Caco-2 (cell line): ENCODE measurements around the gene MGA. TPM values are rescaled to one million over a fixed set of nuclear protein-coding genes. Genes with fewer than 3 reads are reported as not detected.

Experiments
- BruUV-seq: library from RNA; stranded (reverse); fragments of 400-500 nt; replicated peaks from 2 replicates; lab custom pipeline; 2021; lab: Mats Ljungman, UMichigan
- CTCF ChIA-PET: fragments of 300-600 bp; sonication (Branson Sonifier 250); formaldehyde crosslinking; loops from one replicate; lab custom pipeline; 2022; ENCODE audit warnings: antibody characterized with exemption; lab: Charles Lee
- POLR2A ChIA-PET: fragments of 300-600 bp; sonication (Branson Sonifier 250); formaldehyde crosslinking; loops from one replicate; lab custom pipeline; 2022; ENCODE audit warnings: antibody characterized with exemption; lab: Charles Lee
- DNase-seq, 2 experiments: peaks; one replicate each; pipeline versions ENCODE4 v3.0.0 to v3.0.0-alpha.2; 2020 to 2022
- H3K27me3 ChIP-seq: replicated peaks from 2 replicates; pipeline ENCODE4 v1.6.0; 2011; ENCODE audit warnings: low read length; ENCODE audit not compliant: control insufficient read depth, insufficient read depth
- H3K36me3 ChIP-seq: 2 replicates; pipeline ENCODE4 v1.5.1; 2011; ENCODE audit warnings: low read length; ENCODE audit not compliant: control insufficient read depth, insufficient read depth
- H3K4me1 ChIP-seq: fragments of 250-450 bp; sonication (Bioruptor Pico); 2 replicates; pipeline ENCODE4 v1.5.1; 2020; ENCODE audit warnings: mild to moderate bottlenecking
- H3K4me3 ChIP-seq: 2 replicates; pipeline ENCODE4 v1.5.1; 2011; ENCODE audit warnings: low read depth, mild to moderate bottlenecking, control low read depth, low read length
- H3K9me3 ChIP-seq: fragments of 250-450 bp; sonication (Bioruptor Pico); 2 replicates; pipeline ENCODE4 v1.5.1; 2020; ENCODE audit warnings: mild to moderate bottlenecking, moderate library complexity
- H3K27ac Mint-ChIP-seq: one replicate; pipeline ENCODE4 v1.8.0; 2022; ENCODE audit warnings: mixed read lengths; ENCODE audit not compliant: unreplicated experiment
- H3K27me3 Mint-ChIP-seq: one replicate; pipeline ENCODE4 v1.8.0; 2022; ENCODE audit warnings: mixed read lengths; ENCODE audit not compliant: insufficient read depth, unreplicated experiment
- H3K36me3 Mint-ChIP-seq: one replicate; pipeline ENCODE4 v1.8.0; 2022; ENCODE audit warnings: mild to moderate bottlenecking, mixed read lengths; ENCODE audit not compliant: insufficient read depth, unreplicated experiment
- H3K4me1 Mint-ChIP-seq: one replicate; pipeline ENCODE4 v1.8.0; 2022; ENCODE audit warnings: low read depth, mixed read lengths; ENCODE audit not compliant: unreplicated experiment
- H3K4me3 Mint-ChIP-seq: one replicate; pipeline ENCODE4 v1.8.0; 2022; ENCODE audit warnings: mild to moderate bottlenecking, moderate library complexity, mixed read lengths; ENCODE audit not compliant: unreplicated experiment
- H3K9me3 Mint-ChIP-seq: one replicate; pipeline ENCODE4 v1.8.0; 2022; ENCODE audit warnings: mixed read lengths; ENCODE audit not compliant: unreplicated experiment
- intact Hi-C: fragments of 100-400 bp; cut with micrococcal nuclease; formaldehyde crosslinking; loops from one replicate; pipeline ENCODE4 v1.10.0; 2022; ENCODE audit not compliant: unreplicated experiment
- total RNA-seq: library from RNA; stranded (reverse); gene quantifications from 2 replicates; pipeline ENCODE4 v1.2.3, GENCODE V29; 2022
- TF ChIP-seq, protein P1 (sequence below), 2 experiments: fragments of 200-600 bp in 1 of 2; IDR thresholded peaks; 1 replicate in 1 of 2; 2 replicates in 1 of 2; pipeline versions ENCODE4 v1.5.1 to v1.8.0; 2011 to 2022; ENCODE audit warnings: antibody characterized with exemption in 1 of 2, control low read depth in 1 of 2, inconsistent platforms in 1 of 2, low read depth in 1 of 2, low read length in 1 of 2, mild to moderate bottlenecking in 1 of 2, moderate library complexity in 1 of 2; ENCODE audit not compliant: insufficient read depth in 1 of 2, severe bottlenecking in 1 of 2, unreplicated experiment in 1 of 2

Gene MGA
- total RNA-seq, 1 experiment from 2014 or later: 59.6 TPM

DNA sequence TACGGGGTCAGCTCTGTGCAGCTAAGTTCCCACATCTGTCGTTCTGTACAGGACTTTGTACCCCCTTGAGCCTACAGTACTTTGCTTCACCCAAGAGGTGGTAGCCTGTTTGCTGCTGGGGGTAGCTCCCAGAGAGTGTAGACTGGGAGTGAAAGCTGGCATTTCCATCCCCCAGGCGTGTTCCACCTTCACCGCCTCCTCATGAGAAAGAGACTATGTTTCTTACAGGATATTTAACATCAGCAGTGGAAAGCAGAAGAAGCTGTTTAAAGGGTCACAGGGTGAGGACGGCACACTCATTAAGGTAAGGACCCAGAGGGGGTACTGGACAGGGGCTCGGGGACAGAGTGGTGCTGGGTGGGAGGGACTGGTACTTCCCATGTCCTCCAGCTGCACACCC, 157.6 kb downstream of the MGA start:
- no TSS peak for BruUV-seq
- no peaks in the 10 kb centered on the region for H3K4me1 ChIP-seq
- H3K27me3 Mint-ChIP-seq: no peaks in the 10 kb centered on the region
- H3K36me3 Mint-ChIP-seq: peaks cover 17% of the 10 kb centered on the region
- H3K4me3 ChIP-seq: no peak overlapping the region
- no peak for DNase-seq
- CTCF ChIA-PET: no interaction called here
- no peak overlapping the region for H3K27ac Mint-ChIP-seq
- H3K4me3 Mint-ChIP-seq: no peak overlapping the region
- peaks cover 2% of the 10 kb centered on the region for H3K36me3 ChIP-seq
- no peaks in the 10 kb centered on the region for H3K27me3 ChIP-seq
- POLR2A ChIA-PET: no interaction called here
- no peaks in the 10 kb centered on the region for H3K4me1 Mint-ChIP-seq
- TF ChIP-seq, protein P1, sequence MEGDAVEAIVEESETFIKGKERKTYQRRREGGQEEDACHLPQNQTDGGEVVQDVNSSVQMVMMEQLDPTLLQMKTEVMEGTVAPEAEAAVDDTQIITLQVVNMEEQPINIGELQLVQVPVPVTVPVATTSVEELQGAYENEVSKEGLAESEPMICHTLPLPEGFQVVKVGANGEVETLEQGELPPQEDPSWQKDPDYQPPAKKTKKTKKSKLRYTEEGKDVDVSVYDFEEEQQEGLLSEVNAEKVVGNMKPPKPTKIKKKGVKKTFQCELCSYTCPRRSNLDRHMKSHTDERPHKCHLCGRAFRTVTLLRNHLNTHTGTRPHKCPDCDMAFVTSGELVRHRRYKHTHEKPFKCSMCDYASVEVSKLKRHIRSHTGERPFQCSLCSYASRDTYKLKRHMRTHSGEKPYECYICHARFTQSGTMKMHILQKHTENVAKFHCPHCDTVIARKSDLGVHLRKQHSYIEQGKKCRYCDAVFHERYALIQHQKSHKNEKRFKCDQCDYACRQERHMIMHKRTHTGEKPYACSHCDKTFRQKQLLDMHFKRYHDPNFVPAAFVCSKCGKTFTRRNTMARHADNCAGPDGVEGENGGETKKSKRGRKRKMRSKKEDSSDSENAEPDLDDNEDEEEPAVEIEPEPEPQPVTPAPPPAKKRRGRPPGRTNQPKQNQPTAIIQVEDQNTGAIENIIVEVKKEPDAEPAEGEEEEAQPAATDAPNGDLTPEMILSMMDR (IDR thresholded peaks at IDR 0.05; ENCODE audit: insufficient read depth in 1 of 2, low read depth in 1 of 2, low read length in 1 of 2, severe bottlenecking in 1 of 2, unreplicated experiment in 1 of 2): no peak
- no peaks in the 10 kb centered on the region for H3K9me3 ChIP-seq
- intact Hi-C loops: no loop called here
- no peaks in the 10 kb centered on the region for H3K9me3 Mint-ChIP-seq

DNA sequence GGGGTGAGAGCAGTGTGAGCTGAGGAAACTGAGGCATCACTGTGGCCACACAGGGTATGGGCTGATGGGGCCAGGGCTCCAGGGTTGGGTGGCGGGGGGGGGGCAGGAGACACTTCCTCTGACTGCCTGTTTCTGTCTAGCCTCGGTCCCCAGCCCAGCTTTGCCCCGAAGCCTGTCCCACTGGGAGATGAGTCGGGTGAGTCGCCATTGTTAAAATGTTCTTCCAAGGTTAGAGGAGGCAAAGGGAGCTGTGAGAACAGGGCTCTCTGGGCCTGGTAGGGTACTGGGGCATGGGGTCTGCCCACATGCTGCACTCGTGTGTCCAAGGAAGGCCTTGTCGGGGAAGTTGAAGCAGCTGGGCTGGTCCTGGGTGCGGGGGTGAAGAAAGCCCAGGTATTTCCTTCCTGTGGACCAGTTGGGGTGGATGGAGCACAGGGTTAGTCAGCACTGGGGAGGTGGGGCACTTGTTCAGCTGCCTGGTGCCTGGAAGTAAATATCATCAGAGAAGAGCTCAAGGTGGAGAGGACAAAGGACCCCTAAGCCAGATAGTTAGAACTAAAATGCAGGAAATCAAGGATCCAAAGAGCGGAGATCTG, 159.3 kb downstream of the MGA start:
- TF ChIP-seq, protein P1 (IDR thresholded peaks at IDR 0.05; ENCODE audit: insufficient read depth in 1 of 2, low read depth in 1 of 2, low read length in 1 of 2, severe bottlenecking in 1 of 2, unreplicated experiment in 1 of 2): no peak
- BruUV-seq: no TSS peak
- H3K4me3 ChIP-seq: no peak overlapping the region
- Mint-ChIP-seq H3K4me1 (no peaks in the 10 kb centered on the region), H3K27ac (no peak overlapping the region), H3K9me3 (no peaks in the 10 kb centered on the region), H3K36me3 (peaks cover 15% of the 10 kb centered on the region), H3K4me3 (no peak overlapping the region), H3K27me3 (no peaks in the 10 kb centered on the region)
- no peaks in the 10 kb centered on the region for H3K4me1 ChIP-seq
- H3K9me3 ChIP-seq: no peaks in the 10 kb centered on the region
- CTCF ChIA-PET: interaction anchor here (0.7 kb wide), 2 partner anchors 190 to 588 kb away, joined by 3 to 5 read pairs; no protein-coding TSS in a partner anchor
- intact Hi-C loops: no loop called here
- no peak for DNase-seq
- H3K36me3 ChIP-seq: no peaks in the 10 kb centered on the region; the same call in none of the 2 replicates
- POLR2A ChIA-PET: no interaction called here
- H3K27me3 ChIP-seq: no peaks in the 10 kb centered on the region

DNA sequence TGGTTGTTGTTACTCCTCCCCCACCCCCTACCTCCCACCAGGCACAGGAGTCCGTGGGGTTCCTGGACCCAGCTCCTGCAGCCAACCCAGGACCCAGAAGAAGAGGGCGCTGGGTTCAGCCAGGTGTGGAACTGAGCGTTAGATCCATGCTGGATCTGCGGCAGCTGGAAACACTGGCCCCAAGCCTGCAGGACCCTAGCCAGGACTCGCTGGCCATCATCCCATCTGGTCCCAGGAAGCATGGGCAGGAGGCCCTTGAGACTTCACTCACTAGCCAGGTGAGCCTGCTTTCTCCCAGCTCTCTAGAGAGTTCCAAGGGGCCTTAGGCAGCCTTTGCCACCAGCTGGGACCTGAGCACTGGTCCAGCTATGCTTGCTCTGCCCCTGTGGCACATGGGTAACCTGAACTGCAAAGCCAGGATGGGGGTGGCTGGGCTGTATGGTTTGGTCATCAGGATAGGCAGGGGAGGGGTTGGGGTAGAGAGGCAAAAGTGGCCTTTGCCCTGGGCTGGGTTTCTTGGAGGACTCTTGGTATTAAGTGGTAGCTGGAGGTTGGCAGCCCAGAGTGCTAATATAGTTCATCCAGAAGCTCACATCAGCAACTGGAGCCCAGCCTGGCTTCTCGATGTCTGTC, 160.7 kb downstream of the MGA start:
- no TSS peak for BruUV-seq
- Histone ChIP-seq H3K36me3 (no peaks in the 10 kb centered on the region; the same call in none of the 2 replicates), H3K4me3 (no peak overlapping the region), H3K9me3 (no peaks in the 10 kb centered on the region), H3K4me1 (no peaks in the 10 kb centered on the region), H3K27me3 (no peaks in the 10 kb centered on the region)
- DNase-seq: no peak
- ChIA-PET CTCF (no interaction called here), POLR2A (no interaction called here)
- Mint-ChIP-seq H3K27ac (no peak overlapping the region), H3K4me3 (no peak overlapping the region), H3K9me3 (no peaks in the 10 kb centered on the region), H3K4me1 (no peaks in the 10 kb centered on the region), H3K27me3 (no peaks in the 10 kb centered on the region), H3K36me3 (peaks cover 15% of the 10 kb centered on the region)
- TF ChIP-seq, protein P1 (IDR thresholded peaks at IDR 0.05; ENCODE audit: insufficient read depth in 1 of 2, low read depth in 1 of 2, low read length in 1 of 2, severe bottlenecking in 1 of 2, unreplicated experiment in 1 of 2): no peak
- intact Hi-C loops: no loop called here
